Esophagus squamous epithelium (tissue), 5 donors: Measurements from ENCODE around the gene MAMDC4. TPM values are rescaled to one million over a fixed set of nuclear protein-coding genes. Genes with fewer than 3 reads are reported as not detected.

Source experiments
- DNase-seq: peaks from one replicate; lab custom pipeline; 2025; lab: John Stamatoyannopoulos, UW
- H3K27ac ChIP-seq, 4 donors: fragments of 200-600 bp; sonication (generic); one replicate each; pipeline ENCODE4 v1.5.1; 2016 to 2019; ENCODE audit warnings: mild to moderate bottlenecking in 1 of 4
- H3K27me3 ChIP-seq, 4 donors: fragments of 200-600 bp; sonication (generic); 1 replicate in 3 of 4; 2 replicates in 1 of 4; pipeline versions ENCODE4 v1.5.1 to v1.6.0; 2017 to 2021; ENCODE audit warnings: antibody characterized with exemption in 1 of 4
- H3K36me3 ChIP-seq, 3 donors: fragments of 200-600 bp; sonication (generic); one replicate each; pipeline ENCODE4 v1.5.1; 2016 to 2019
- H3K4me1 ChIP-seq, 3 donors: fragments of 200-600 bp; sonication (generic); one replicate each; pipeline ENCODE4 v1.5.1; 2017 to 2019
- H3K4me3 ChIP-seq, 4 donors: fragments of 200-600 bp; sonication (generic); 1 replicate in 3 of 4; 2 replicates in 1 of 4; pipeline ENCODE4 v1.5.1; 2016 to 2019; ENCODE audit warnings: mild to moderate bottlenecking in 2 of 4, moderate library complexity in 1 of 4
- H3K9me3 ChIP-seq, 3 donors: fragments of 200-600 bp; sonication (generic); one replicate each; pipeline ENCODE4 v1.5.1; 2016 to 2019
- CTCF ChIP-seq, 6 experiments: fragments of 450-650 bp in 4 of 6; fragments of 200-600 bp in 2 of 6; sonication (generic) in 2 of 6; IDR thresholded peaks; one replicate each; pipeline ENCODE4 v1.5.1; 2016 to 2019; ENCODE audit warnings: antibody characterized with exemption in 6 of 6, mild to moderate bottlenecking in 4 of 6, moderate library complexity in 4 of 6
- POLR2A ChIP-seq, 4 donors: fragments of 450-650 bp; IDR thresholded peaks; one replicate each; pipeline ENCODE4 v1.6.1; 2017; ENCODE audit warnings: antibody characterized with exemption in 4 of 4, mild to moderate bottlenecking in 4 of 4, moderate library complexity in 3 of 4
- WGBS, 2 donors: methylation state at CpG; one replicate each; pipeline ENCODE4 v1.1.5; 2018; 5-methylcytosine and 5-hydroxymethylcytosine counted together
- intact Hi-C: fragments of 100-400 bp; cut with DNase I; formaldehyde crosslinking; loops from one replicate; pipeline ENCODE4 v1.15.0; 2022
- total RNA-seq, 4 donors: library from RNA; depleted of rRNA; stranded (reverse); fragments of >200 nt; gene quantifications; one replicate each; pipeline ENCODE4 v1.1.0, GENCODE V29; 2016
- donor health status: DM: yes; HTN: yes; CAD: no.

MAMDC4 gene
- total RNA-seq, 4 donors from 2014 or later: 1.8 to 2.9 (median 2.7) TPM

- peak overlapping the region; percentile 54 to 96 (median 70) for H3K4me3 ChIP-seq
- peaks cover 0 to 18% (median 5%) of the 10 kb centered on the region in 3 donors for H3K36me3 ChIP-seq
- 0 to 69% methylated on average over 2 to 7 of the region's 43 CpGs for WGBS, 2 donors
- peaks cover 22 to 65% (median 42%) of the 10 kb centered on the region in 3 donors for H3K4me1 ChIP-seq
- intact Hi-C loops: loop anchor here (10.0 kb wide), 1 partner anchor 95 kb away; the partner anchor contains the start of genes C8G and FBXW5
- TF ChIP-seq CTCF (IDR thresholded peaks at IDR 0.05) (no peak), POLR2A (IDR thresholded peaks at IDR 0.05) (no peak)
- no peak for DNase-seq
- peak overlapping the region; percentile 86 to 94 (median 92) for H3K27ac ChIP-seq
- H3K27me3 ChIP-seq: peaks cover 7 to 30% (median 10%) of the 10 kb centered on the region in 4 donors
- no peaks in the 10 kb centered on the region for H3K9me3 ChIP-seq
These were observed 1.9 kb upstream of the MAMDC4 start for GRCh38 chr9:136849960-136850865.

- Histone ChIP-seq H3K9me3 (no peaks in the 10 kb centered on the region), H3K4me3 (no peak overlapping the region), H3K27ac (no peak overlapping the region), H3K36me3 (peaks cover 0 to 18% (median 5%) of the 10 kb centered on the region in 3 donors), H3K27me3 (peaks cover 0 to 21% (median 4%) of the 10 kb centered on the region in 4 donors), H3K4me1 (peaks cover 22 to 56% (median 38%) of the 10 kb centered on the region in 3 donors)
- WGBS, 2 donors: 75 to 87% methylated on average over 7 to 10 of the region's 23 CpGs
- no peak for DNase-seq
- intact Hi-C loops: loop anchor here (10.0 kb wide), 1 partner anchor 94 kb away; the partner anchor contains the start of genes C8G and FBXW5
- TF ChIP-seq POLR2A (IDR thresholded peaks at IDR 0.05) (no peak), CTCF (IDR thresholded peaks at IDR 0.05) (no peak)
These were observed 1.0 kb upstream of the MAMDC4 start for GRCh38 chr9:136850866-136851775.

GRCh38 chr9:136852664-136853595 is 784 bp downstream of the MAMDC4 start:
- intact Hi-C loops: loop anchor here (10.0 kb wide), 1 partner anchor 92 kb away; the partner anchor contains the start of genes C8G and FBXW5
- H3K36me3 ChIP-seq: peaks cover 0 to 18% (median 5%) of the 10 kb centered on the region in 3 donors
- 64 to 93% methylated on average over 3 to 5 of the region's 29 CpGs for WGBS, 2 donors
- TF ChIP-seq POLR2A (IDR thresholded peaks at IDR 0.05) (no peak), CTCF (IDR thresholded peaks at IDR 0.05) (no peak)
- peaks cover 0 to 3% (median 0%) of the 10 kb centered on the region in 4 donors for H3K27me3 ChIP-seq
- H3K27ac ChIP-seq: no peak overlapping the region
- H3K4me3 ChIP-seq: no peak overlapping the region
- H3K4me1 ChIP-seq: peaks cover 10 to 44% (median 23%) of the 10 kb centered on the region in 3 donors
- no peak for DNase-seq
- H3K9me3 ChIP-seq: no peaks in the 10 kb centered on the region

GRCh38 chr9:136853596-136854112 is 1.5 kb downstream of the MAMDC4 start:
- intact Hi-C loops: loop anchor here (10.0 kb wide), 1 partner anchor 91 kb away; the partner anchor contains the start of genes C8G and FBXW5
- WGBS, 2 donors: 90% methylated on average over 2 of the region's 18 CpGs; no CpG with 5 or more reads in 1 of the 2 donors
- Histone ChIP-seq H3K36me3 (peaks cover 0 to 18% (median 5%) of the 10 kb centered on the region in 3 donors), H3K4me1 (peaks cover 18 to 44% (median 23%) of the 10 kb centered on the region in 3 donors), H3K4me3 (no peak overlapping the region), H3K27me3 (no peaks in the 10 kb centered on the region), H3K27ac (no peak overlapping the region), H3K9me3 (no peaks in the 10 kb centered on the region)
- TF ChIP-seq POLR2A (IDR thresholded peaks at IDR 0.05) (no peak), CTCF (IDR thresholded peaks at IDR 0.05) (no peak)
- no peak for DNase-seq
